Thoracic aorta (tissue), 2 donors: ENCODE measurements around the gene KLC1. TPM values are rescaled to one million over a fixed set of nuclear protein-coding genes. Genes with fewer than 3 reads are reported as not detected.

Experiments used
- ATAC-seq: fragments of 150-250 bp; one replicate; pipeline ENCODE4 v1.8.0; 2017; ENCODE audit warnings: low read depth; ENCODE audit not compliant: insufficient number of reproducible peaks, low FRiP score
- DNase-seq: peaks from one replicate; pipeline ENCODE4 v3.0.0-alpha.2; 2020; ENCODE audit warnings: low spot score
- H3K27ac ChIP-seq, 2 donors: fragments of 200-600 bp; sonication (generic); 1 replicate in 1 of 2; 2 replicates in 1 of 2; pipeline ENCODE4 v1.5.1; 2016; ENCODE audit warnings: mild to moderate bottlenecking in 2 of 2, moderate library complexity in 2 of 2
- H3K27me3 ChIP-seq: fragments of 200-600 bp; sonication (generic); replicated peaks from 2 replicates; pipeline ENCODE4 v1.6.0; 2016; ENCODE audit warnings: mild to moderate bottlenecking; ENCODE audit not compliant: insufficient read depth
- H3K36me3 ChIP-seq: fragments of 200-600 bp; sonication (generic); one replicate; pipeline ENCODE4 v1.5.1; 2016
- H3K4me1 ChIP-seq, 2 donors: fragments of 200-600 bp; sonication (generic); 1 replicate in 1 of 2; 2 replicates in 1 of 2; pipeline versions ENCODE4 v1.5.1 to v1.6.0; 2016; ENCODE audit warnings: low read depth in 2 of 2, mild to moderate bottlenecking in 1 of 2; ENCODE audit not compliant: control insufficient read depth in 1 of 2
- H3K4me3 ChIP-seq: fragments of 200-600 bp; sonication (generic); 2 replicates; pipeline ENCODE4 v1.5.1; 2016; ENCODE audit warnings: mild to moderate bottlenecking
- H3K9me3 ChIP-seq: fragments of 200-600 bp; sonication (generic); 2 replicates; pipeline ENCODE4 v1.5.1; 2016
- total RNA-seq, 2 donors: library from RNA; depleted of rRNA; stranded (reverse); fragments of >200 nt; gene quantifications; one replicate each; pipeline versions ENCODE4 v1.1.0 to v1.2.3, GENCODE V29; 2016
- TF ChIP-seq, protein P1 (sequence below): fragments of 200-600 bp; sonication (generic); IDR thresholded peaks from one replicate; pipeline ENCODE4 v1.5.1; 2019; ENCODE audit warnings: antibody characterized with exemption

KLC1 gene
- total RNA-seq, 2 donors from 2014 or later: 545 to 588 TPM

DNA sequence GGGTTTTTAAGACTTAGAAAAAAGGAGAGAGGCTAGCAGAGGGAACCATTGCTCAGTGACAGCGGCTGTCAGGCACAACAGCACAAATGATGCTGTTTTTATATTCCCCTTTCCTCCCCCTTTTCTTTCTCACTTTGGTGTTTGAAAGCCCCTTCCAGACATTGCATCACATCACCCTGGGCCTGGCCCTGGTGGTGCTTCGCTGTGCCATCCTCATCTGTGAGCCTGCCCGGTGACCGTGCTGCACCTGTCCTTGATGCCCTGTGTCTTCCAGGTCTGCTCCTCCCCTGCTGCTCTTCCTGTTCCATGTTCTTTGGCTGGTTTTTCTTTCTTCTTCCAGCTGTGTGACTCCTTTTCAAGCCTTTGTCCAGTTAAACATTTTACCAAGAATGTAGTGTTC is 24.8 kb downstream of the KLC1 start:
- Histone ChIP-seq H3K36me3 (peaks cover 39% of the 10 kb centered on the region), H3K27me3 (no peaks in the 10 kb centered on the region), H3K27ac (peak overlapping the region; percentile 13 to 58), H3K4me1 (peaks cover 28 to 53% of the 10 kb centered on the region in 2 donors), H3K4me3 (peak overlapping the region; percentile 41), H3K9me3 (no peaks in the 10 kb centered on the region)
- ATAC-seq (no peak), DNase-seq (no peak)
- TF ChIP-seq, protein P1, sequence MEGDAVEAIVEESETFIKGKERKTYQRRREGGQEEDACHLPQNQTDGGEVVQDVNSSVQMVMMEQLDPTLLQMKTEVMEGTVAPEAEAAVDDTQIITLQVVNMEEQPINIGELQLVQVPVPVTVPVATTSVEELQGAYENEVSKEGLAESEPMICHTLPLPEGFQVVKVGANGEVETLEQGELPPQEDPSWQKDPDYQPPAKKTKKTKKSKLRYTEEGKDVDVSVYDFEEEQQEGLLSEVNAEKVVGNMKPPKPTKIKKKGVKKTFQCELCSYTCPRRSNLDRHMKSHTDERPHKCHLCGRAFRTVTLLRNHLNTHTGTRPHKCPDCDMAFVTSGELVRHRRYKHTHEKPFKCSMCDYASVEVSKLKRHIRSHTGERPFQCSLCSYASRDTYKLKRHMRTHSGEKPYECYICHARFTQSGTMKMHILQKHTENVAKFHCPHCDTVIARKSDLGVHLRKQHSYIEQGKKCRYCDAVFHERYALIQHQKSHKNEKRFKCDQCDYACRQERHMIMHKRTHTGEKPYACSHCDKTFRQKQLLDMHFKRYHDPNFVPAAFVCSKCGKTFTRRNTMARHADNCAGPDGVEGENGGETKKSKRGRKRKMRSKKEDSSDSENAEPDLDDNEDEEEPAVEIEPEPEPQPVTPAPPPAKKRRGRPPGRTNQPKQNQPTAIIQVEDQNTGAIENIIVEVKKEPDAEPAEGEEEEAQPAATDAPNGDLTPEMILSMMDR: no peak

DNA sequence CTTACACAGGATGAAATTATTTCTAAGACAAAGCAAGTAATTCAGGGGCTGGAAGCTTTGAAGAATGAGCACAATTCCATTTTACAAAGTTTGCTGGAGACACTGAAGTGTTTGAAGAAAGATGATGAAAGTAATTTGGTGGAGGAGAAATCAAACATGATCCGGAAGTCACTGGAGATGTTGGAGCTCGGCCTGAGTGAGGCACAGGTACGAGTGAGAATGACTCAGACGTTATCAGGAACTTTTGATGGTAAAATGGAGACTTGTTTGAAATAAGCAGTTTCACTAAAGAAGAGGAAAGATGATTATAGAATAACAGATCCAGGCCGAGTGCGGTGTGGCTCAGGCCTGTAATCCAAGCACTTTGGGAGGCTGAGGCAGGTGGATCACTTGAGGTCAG is 25.6 kb downstream of the KLC1 start:
- Histone ChIP-seq H3K27ac (no peak overlapping the region), H3K36me3 (peaks cover 46% of the 10 kb centered on the region), H3K9me3 (no peaks in the 10 kb centered on the region), H3K4me1 (peaks cover 28 to 53% of the 10 kb centered on the region in 2 donors), H3K4me3 (no peak overlapping the region), H3K27me3 (no peaks in the 10 kb centered on the region)
- no peak for DNase-seq
- ATAC-seq: no peak
- TF ChIP-seq, protein P1: no peak

DNA sequence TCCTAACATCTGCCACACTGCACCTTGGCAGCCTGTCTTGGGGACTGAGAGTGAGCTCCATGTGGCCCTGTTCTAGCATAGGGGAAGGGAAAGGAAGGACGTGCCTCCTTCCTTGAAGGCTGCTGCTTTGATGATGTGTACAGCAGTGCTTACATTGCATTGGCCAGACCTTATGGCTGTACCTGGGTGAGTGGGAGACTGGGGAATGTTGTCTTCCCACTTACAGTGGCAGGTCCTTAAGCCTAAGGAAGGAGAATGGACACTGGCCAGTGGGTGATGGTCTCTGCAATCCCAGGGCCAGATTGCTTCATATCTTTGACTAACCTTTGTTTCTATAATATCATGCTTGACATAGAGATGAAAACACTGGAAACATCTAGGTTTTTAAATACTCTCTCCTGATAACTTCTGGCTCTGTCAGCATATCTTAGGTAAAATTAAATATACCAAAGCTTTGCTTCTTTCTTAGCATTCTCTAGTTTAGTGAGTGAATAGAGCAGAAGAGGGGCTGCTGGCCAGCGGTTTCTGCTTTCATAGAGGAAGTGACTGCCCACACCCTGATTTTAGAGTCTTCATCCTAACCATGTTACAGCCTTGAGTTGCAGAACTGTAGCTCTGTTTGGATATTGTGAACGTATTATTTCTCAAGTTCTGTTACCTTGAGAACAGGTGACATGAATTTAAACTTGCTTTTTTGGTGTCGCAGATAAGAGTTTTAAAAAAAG is 27.2 kb downstream of the KLC1 start:
- TF ChIP-seq, protein P1: no peak
- H3K4me1 ChIP-seq: peaks cover 28 to 44% of the 10 kb centered on the region in 2 donors
- H3K27me3 ChIP-seq: no peaks in the 10 kb centered on the region
- no peaks in the 10 kb centered on the region for H3K9me3 ChIP-seq
- no peak for DNase-seq
- no peak overlapping the region for H3K27ac ChIP-seq
- no peak overlapping the region for H3K4me3 ChIP-seq
- no peak for ATAC-seq
- H3K36me3 ChIP-seq: peaks cover 55% of the 10 kb centered on the region

DNA sequence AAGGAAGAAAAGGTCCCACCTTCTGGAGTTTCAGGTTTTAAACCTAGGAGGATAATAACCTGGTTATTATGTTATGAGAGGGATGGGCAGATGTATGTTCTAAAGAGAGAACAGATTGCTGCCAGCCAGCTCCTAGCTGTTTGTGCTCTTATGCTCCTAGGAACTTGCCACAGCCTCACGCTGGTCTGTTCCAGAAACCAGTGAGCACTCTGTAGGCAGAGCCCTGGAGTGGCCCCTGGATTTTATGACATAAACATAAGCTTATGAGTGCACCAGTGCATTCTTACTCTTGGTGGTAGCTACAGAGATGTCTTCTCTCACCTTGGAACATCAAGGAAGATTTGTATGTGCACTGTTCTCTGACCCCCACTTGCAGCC is 27.7 kb downstream of the KLC1 start:
- ATAC-seq (no peak), DNase-seq (no peak)
- Histone ChIP-seq H3K4me3 (no peak overlapping the region), H3K36me3 (peaks cover 59% of the 10 kb centered on the region), H3K27ac (no peak overlapping the region), H3K4me1 (peaks cover 24 to 38% of the 10 kb centered on the region in 2 donors), H3K9me3 (no peaks in the 10 kb centered on the region), H3K27me3 (no peaks in the 10 kb centered on the region)
- TF ChIP-seq, protein P1: no peak

DNA sequence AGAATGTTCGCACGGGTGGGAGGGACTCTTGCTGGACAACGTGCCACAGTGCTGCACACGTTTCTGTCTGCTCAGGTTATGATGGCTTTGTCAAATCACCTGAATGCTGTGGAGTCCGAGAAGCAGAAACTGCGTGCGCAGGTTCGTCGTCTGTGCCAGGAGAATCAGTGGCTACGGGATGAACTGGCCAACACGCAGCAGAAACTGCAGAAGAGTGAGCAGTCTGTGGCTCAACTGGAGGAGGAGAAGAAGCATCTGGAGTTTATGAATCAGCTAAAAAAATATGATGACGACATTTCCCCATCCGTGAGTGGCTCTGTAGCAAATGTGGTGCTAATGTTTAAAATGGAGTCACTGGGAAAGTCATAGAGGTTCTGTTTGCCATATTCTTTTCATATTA is 28.5 kb downstream of the KLC1 start:
- ATAC-seq: no peak
- Histone ChIP-seq H3K36me3 (peaks cover 63% of the 10 kb centered on the region), H3K27ac (peak overlapping the region; percentile 32 to 37)

More for the DNA sequence above, 28.5 kb downstream of the KLC1 start:
- Histone ChIP-seq H3K4me3 (no peak overlapping the region), H3K4me1 (peaks cover 19 to 31% of the 10 kb centered on the region in 2 donors), H3K9me3 (no peaks in the 10 kb centered on the region), H3K27me3 (no peaks in the 10 kb centered on the region)
- DNase-seq: no peak
- TF ChIP-seq, protein P1: no peak
